B cell (primary cell): ENCODE measurements around the gene RFPL4A. TPM values are rescaled to one million over a fixed set of nuclear protein-coding genes. Genes with fewer than 3 reads are reported as not detected.

Source experiments
- ATAC-seq: fragments of 200-7000 bp; cut with Tn5 transposase; one replicate; pipeline ENCODE4 v1.10.0; 2021; ENCODE audit warnings: low read depth, mild to moderate bottlenecking, moderate number of reproducible peaks, moderate library complexity
- CTCF ChIA-PET: fragments of 350-600 bp; sonication (Branson Sonifier 250); formaldehyde crosslinking; loops from one replicate; lab custom pipeline; 2021; ENCODE audit warnings: antibody characterized with exemption, inconsistent platforms; lab: Charles Lee
- POLR2A ChIA-PET: fragments of 350-600 bp; sonication (Branson Sonifier 250); formaldehyde crosslinking; loops from one replicate; lab custom pipeline; 2021; ENCODE audit warnings: antibody characterized with exemption; lab: Charles Lee
- DNase-seq: peaks from one replicate; pipeline ENCODE4 v3.0.0; 2013
- H2AFZ ChIP-seq: 2 replicates; pipeline ENCODE4 v1.6.1; 2012; ENCODE audit warnings: mild to moderate bottlenecking, low read depth, low read length; ENCODE audit not compliant: insufficient read depth, poor library complexity, severe bottlenecking
- H3K27ac ChIP-seq, 2 donors: 1 replicate in 1 of 2; 2 replicates in 1 of 2; pipeline ENCODE4 v1.5.1; 2012 to 2013; ENCODE audit warnings: low read length in 2 of 2, mild to moderate bottlenecking in 2 of 2, moderate library complexity in 1 of 2
- H3K27me3 ChIP-seq, 4 experiments: fragments of 200-600 bp in 1 of 4; sonication (generic) in 1 of 4; replicated peaks in 1 of 4; 1 replicate in 2 of 4; 2 replicates in 2 of 4; pipeline versions ENCODE4 v1.6.1 to v1.7.0; 2013 to 2016; ENCODE audit warnings: low read length in 3 of 4, mild to moderate bottlenecking in 2 of 4, mixed read lengths in 1 of 4, moderate library complexity in 1 of 4; ENCODE audit not compliant: insufficient read depth in 4 of 4, control insufficient read depth in 3 of 4; ENCODE audit errors: control extremely low read depth in 1 of 4
- H3K36me3 ChIP-seq, 2 experiments: replicated peaks in 1 of 2; 1 replicate in 1 of 2; 2 replicates in 1 of 2; pipeline versions ENCODE4 v1.6.1 to v1.7.1; 2013; ENCODE audit warnings: low read length in 1 of 2; ENCODE audit not compliant: insufficient read depth in 2 of 2, control insufficient read depth in 1 of 2; ENCODE audit errors: control extremely low read depth in 1 of 2, extremely low read depth in 1 of 2
- H3K4me1 ChIP-seq, 2 donors: fragments of 200-600 bp in 1 of 2; sonication (generic) in 1 of 2; 1 replicate in 1 of 2; 2 replicates in 1 of 2; pipeline versions ENCODE4 v1.5.1 to v1.6.1; 2013 to 2017; ENCODE audit warnings: low read length in 2 of 2; ENCODE audit not compliant: control insufficient read depth in 2 of 2, insufficient read depth in 2 of 2
- H3K4me2 ChIP-seq: replicated peaks from 2 replicates; pipeline ENCODE3; 2012; ENCODE audit warnings: mild to moderate bottlenecking, low read depth, low read length; ENCODE audit not compliant: poor library complexity, severe bottlenecking
- H3K4me3 ChIP-seq, 5 experiments: fragments of 200-600 bp in 1 of 5; sonication (generic) in 1 of 5; 1 replicate in 3 of 5; 2 replicates in 2 of 5; pipeline versions ENCODE4 v1.5.1 to v1.7.0; 2011 to 2016; ENCODE audit warnings: low read length in 4 of 5, mild to moderate bottlenecking in 4 of 5, low read depth in 2 of 5, control low read depth in 1 of 5, moderate library complexity in 1 of 5; ENCODE audit not compliant: insufficient read depth in 1 of 5; ENCODE audit errors: control extremely low read depth in 1 of 5, extremely low read depth in 1 of 5
- H3K79me2 ChIP-seq: fragments of 200-600 bp; sonication (generic); one replicate; pipeline ENCODE4 v1.6.0; 2016; ENCODE audit warnings: low read length; ENCODE audit not compliant: control insufficient read depth, insufficient read depth
- H3K9ac ChIP-seq: fragments of 200-600 bp; sonication (generic); 2 replicates; pipeline ENCODE4 v1.6.1; 2017; ENCODE audit warnings: mild to moderate bottlenecking, low read length, moderate library complexity
- H3K9me3 ChIP-seq, 3 donors: one replicate each; pipeline versions ENCODE4 v1.6.1 to v1.7.1; 2013; ENCODE audit warnings: low read length in 2 of 3; ENCODE audit not compliant: control insufficient read depth in 2 of 3, insufficient read depth in 1 of 3; ENCODE audit errors: control extremely low read depth in 1 of 3
- H4K20me1 ChIP-seq: 2 replicates; pipeline ENCODE4 v1.6.0; 2012; ENCODE audit warnings: mild to moderate bottlenecking, low read length; ENCODE audit not compliant: insufficient read depth, control insufficient read depth, poor library complexity, severe bottlenecking
- H3K27ac Mint-ChIP-seq: one replicate; pipeline ENCODE4 v1.8.0; 2021; ENCODE audit warnings: mixed read lengths
- H3K27me3 Mint-ChIP-seq: one replicate; pipeline ENCODE4 v1.8.0; 2021; ENCODE audit warnings: mixed read lengths
- H3K4me1 Mint-ChIP-seq: one replicate; pipeline ENCODE4 v1.8.0; 2021; ENCODE audit warnings: mixed read lengths
- H3K4me3 Mint-ChIP-seq: one replicate; pipeline ENCODE4 v1.8.0; 2021; ENCODE audit warnings: mixed read lengths
- H3K9me3 Mint-ChIP-seq: one replicate; pipeline ENCODE4 v1.8.0; 2022; ENCODE audit warnings: mixed read lengths; ENCODE audit not compliant: insufficient read depth
- CTCF ChIP-seq: fragments of 200-600 bp; IDR thresholded peaks from one replicate; pipeline ENCODE4 v1.8.0; 2022; ENCODE audit warnings: antibody characterized with exemption, mild to moderate bottlenecking
- EZH2 ChIP-seq: IDR thresholded peaks from 2 replicates; pipeline ENCODE4 v1.6.1; 2012; ENCODE audit warnings: borderline replicate concordance, low read depth, mild to moderate bottlenecking, moderate library complexity, low read length; ENCODE audit not compliant: insufficient read depth, poor library complexity, severe bottlenecking
- WGBS: methylation state at CpG from one replicate; pipeline ENCODE4 v1.1.5; 2013; ENCODE audit warnings: missing lambda C conversion rate; ENCODE audit not compliant: insufficient coverage; 5-methylcytosine and 5-hydroxymethylcytosine counted together
- intact Hi-C: fragments of 100-400 bp; cut with micrococcal nuclease; formaldehyde crosslinking; loops from one replicate; pipeline ENCODE4 v1.10.0; 2022
- polyA plus RNA-seq: library from polyadenylated mRNA; depleted of rRNA; stranded (reverse); fragments of >200 nt; gene quantifications from 2 replicates; pipeline ENCODE4 v1.2.3, GENCODE V29; 2012
- total RNA-seq, 2 donors: library from RNA; stranded (reverse); fragments of 120-200 nt in 1 of 2; gene quantifications; 1 replicate in 1 of 2; 2 replicates in 1 of 2; pipeline versions ENCODE4 v1.2.3 to v1.2.4, GENCODE V29; 2013 to 2022

RFPL4A gene
- total and polyA plus RNA-seq, 2 donors (not counting 1 experiment from before 2014, with no cell fraction given): not detected

GRCh38 chr19:55781112-55781511 is 22.2 kb downstream of the RFPL4A start:
- intact Hi-C loops: no loop called here
- Mint-ChIP-seq H3K9me3 (no peaks in the 10 kb centered on the region), H3K4me1 (no peaks in the 10 kb centered on the region), H3K27me3 (peaks cover 26% of the 10 kb centered on the region), H3K27ac (no peak overlapping the region), H3K4me3 (no peak overlapping the region)
- WGBS: 96% methylated on average over 3 of the region's 5 CpGs
- H3K27ac ChIP-seq: no peak overlapping the region
- no peak for ATAC-seq
- H3K27me3 ChIP-seq: peaks cover 0 to 6% (median 0%) of the 10 kb centered on the region in 4 experiments
- H2AFZ ChIP-seq: no peak overlapping the region
- no peaks in the 10 kb centered on the region for H4K20me1 ChIP-seq
- DNase-seq: no peak
- H3K9me3 ChIP-seq: peaks cover 0 to 3% (median 0%) of the 10 kb centered on the region in 3 donors
- ChIA-PET CTCF (no interaction called here), POLR2A (no interaction called here)
- TF ChIP-seq CTCF (no peak), EZH2 (no peak)
- no peaks in the 10 kb centered on the region for H3K79me2 ChIP-seq
- H3K4me1 ChIP-seq: no peaks in the 10 kb centered on the region
- H3K4me2 ChIP-seq: no peak overlapping the region
- H3K9ac ChIP-seq: no peak overlapping the region
- H3K4me3 ChIP-seq: no peak overlapping the region
- H3K36me3 ChIP-seq: no peaks in the 10 kb centered on the region

GRCh38 chr19:55795021-55795420 is 36.1 kb downstream of the RFPL4A start:
- Histone ChIP-seq H2AFZ (no peak overlapping the region), H3K27me3 (no peaks in the 10 kb centered on the region), H3K36me3 (no peaks in the 10 kb centered on the region), H3K79me2 (no peaks in the 10 kb centered on the region), H3K4me1 (no peaks in the 10 kb centered on the region), H3K27ac (no peak overlapping the region), H3K4me2 (no peak overlapping the region), H3K4me3 (no peak overlapping the region), H3K9me3 (no peaks in the 10 kb centered on the region), H3K9ac (no peak overlapping the region), H4K20me1 (no peaks in the 10 kb centered on the region)
- intact Hi-C loops: no loop called here
- Mint-ChIP-seq H3K4me1 (no peaks in the 10 kb centered on the region), H3K27me3 (peaks cover 8% of the 10 kb centered on the region), H3K27ac (no peak overlapping the region), H3K9me3 (no peaks in the 10 kb centered on the region), H3K4me3 (no peak overlapping the region)
- DNase-seq (no peak), ATAC-seq (no peak)
- 91% methylated on average over 9 of the region's 11 CpGs for WGBS
- POLR2A ChIA-PET: no interaction called here
- TF ChIP-seq EZH2 (no peak), CTCF (no peak)
- CTCF ChIA-PET: interaction anchor here (1.1 kb wide), 1 partner anchor 15 kb away, joined by 4 read pairs; no protein-coding TSS in a partner anchor
